SK-N-MC (cell line): ENCODE results near the gene HLA-DRB1.
"Not testable (repeated sequence)": the region's sequence is repeated elsewhere in the genome, so short reads cannot be mapped to it uniquely, and the experiment has no call there.

ENCODE experiments used
- DNase-seq: peaks from one replicate; pipeline ENCODE4 v3.0.0-alpha.2; 2011; ENCODE audit warnings: low read depth, low spot score
- H3K27ac ChIP-seq: fragments of 200-600 bp; sonication (generic); 2 replicates; pipeline ENCODE4 v1.5.1; 2016; ENCODE audit warnings: mixed run types
- H3K36me3 ChIP-seq: fragments of 200-600 bp; sonication (generic); 2 replicates; pipeline ENCODE4 v1.6.1; 2017; ENCODE audit warnings: antibody characterized with exemption, low read length, mixed read lengths; ENCODE audit not compliant: insufficient read depth
- H3K4me3 ChIP-seq: fragments of 200-600 bp; sonication (generic); 2 replicates; pipeline ENCODE4 v1.5.1; 2016
- H3K9ac ChIP-seq: fragments of 200-600 bp; sonication (generic); 2 replicates; pipeline ENCODE4 v1.8.0; 2017; ENCODE audit warnings: mixed run types, mixed read lengths; ENCODE audit not compliant: insufficient read length
- H3K9me3 ChIP-seq: fragments of 200-600 bp; sonication (generic); 2 replicates; pipeline ENCODE4 v1.6.1; 2017; ENCODE audit warnings: low read depth, mild to moderate bottlenecking, antibody characterized with exemption, low read length, moderate library complexity, mixed read lengths
- EZH2 ChIP-seq: fragments of 200-600 bp; sonication (generic); IDR thresholded peaks from one replicate; pipeline ENCODE4 v1.6.1; 2017; ENCODE audit warnings: antibody characterized with exemption
- FOXP2 ChIP-seq: optimal IDR thresholded peaks from 2 replicates; pipeline ENCODE3; 2011; ENCODE audit warnings: mild to moderate bottlenecking, moderate library complexity; ENCODE audit not compliant: insufficient read depth; ENCODE audit errors: extremely low read length, control extremely low read depth
- POLR2AphosphoS5 ChIP-seq: IDR thresholded peaks from 2 replicates; pipeline ENCODE4 v1.6.1; 2012; ENCODE audit warnings: mild to moderate bottlenecking, low read depth, low read length, borderline replicate concordance

Gene HLA-DRB1

GRCh38 chr6:32553037-32553742, 36.5 kb downstream of the HLA-DRB1 start:
- Histone ChIP-seq H3K9me3 (no peaks in the 10 kb centered on the region), H3K4me3 (no peak overlapping the region), H3K27ac (no peak overlapping the region), H3K9ac (no peak overlapping the region), H3K36me3 (no peaks in the 10 kb centered on the region)
- no peak for TF ChIP-seq EZH2
- TF ChIP-seq FOXP2, result no peak
- no peak for TF ChIP-seq POLR2AphosphoS5
- no peak for DNase-seq

GRCh38 chr6:32551410-32551809, 38.2 kb downstream of the HLA-DRB1 start:
- no peak for TF ChIP-seq FOXP2
- TF ChIP-seq POLR2AphosphoS5, result no peak
- TF ChIP-seq EZH2, result no peak
- Histone ChIP-seq H3K36me3 (no peaks in the 10 kb centered on the region), H3K9ac (no peak overlapping the region), H3K27ac (no peak overlapping the region), H3K9me3 (no peaks in the 10 kb centered on the region), H3K4me3 (no peak overlapping the region)
- no peak for DNase-seq

- no peaks in the 10 kb centered on the region for H3K36me3 ChIP-seq
- H3K4me3 ChIP-seq, result no peak overlapping the region
- TF ChIP-seq FOXP2 (no peak), EZH2 (no peak), POLR2AphosphoS5 (no peak)
- H3K9ac ChIP-seq, result no peak overlapping the region
- no peaks in the 10 kb centered on the region for H3K9me3 ChIP-seq
- no peak overlapping the region for H3K27ac ChIP-seq
- no peak for DNase-seq
Measured at GRCh38 chr6:32539839-32540238, 49.8 kb downstream of the HLA-DRB1 start.

- H3K9ac ChIP-seq, H3K9me3 ChIP-seq, DNase-seq, H3K36me3 ChIP-seq, H3K27ac ChIP-seq, H3K4me3 ChIP-seq: not testable (repeated sequence)
Measured at GRCh38 chr6:32530431-32530793, 59.2 kb downstream of the HLA-DRB1 start.

GRCh38 chr6:32529697-32530430, 59.8 kb downstream of the HLA-DRB1 start, which contains the start of gene HLA-DRB5:
Gene HLA-DRB5 (minus strand): TSS chr6:32530287. CDS start chr6:32530224, 63 bp downstream.
- TF ChIP-seq EZH2 (no peak), POLR2AphosphoS5 (no peak), FOXP2 (no peak)
- no peak for DNase-seq
- no peak within 1 kb of the TSS for H3K27ac ChIP-seq
- H3K4me3 ChIP-seq, result no peak within 1 kb of the TSS
- H3K36me3 ChIP-seq, result no peaks in the 10 kb centered on the region
- no peaks in the 10 kb centered on the region for H3K9me3 ChIP-seq
- no peak within 1 kb of the TSS for H3K9ac ChIP-seq
